ENCODE results near the gene ARID5B.

ARID5B gene

GRCh38 chr10:62092301-62093030 lies 191.0 kb downstream of the ARID5B start:
- DNase-seq: no peak
- CTCF ChIA-PET: no interaction called here
- Histone ChIP-seq H3K4me3 (ENCODE audit: control insufficient read depth in 1 of 7, extremely low read depth in 1 of 7, insufficient read depth in 4 of 7, low read depth in 2 of 7, low read length in 6 of 7) (no peak overlapping the region), H3K27ac (ENCODE audit: insufficient read depth in 1 of 2, low read depth in 1 of 2, low read length in 2 of 2, poor library complexity in 1 of 2, severe bottlenecking in 2 of 2) (no peak overlapping the region), H3K27me3 (replicated peaks in 2 of 5; ENCODE audit: control insufficient read depth in 4 of 5, insufficient read depth in 5 of 5, low read length in 4 of 5) (no peaks in the 10 kb centered on the region), H3K9me3 (ENCODE audit: control extremely low read depth in 1 of 5, control insufficient read depth in 4 of 5, insufficient read depth in 2 of 5, low read depth in 1 of 5, low read length in 4 of 5) (no peaks in the 10 kb centered on the region), H3K4me1 (ENCODE audit: control extremely low read depth in 1 of 4, control insufficient read depth in 4 of 4, insufficient read depth in 4 of 4, low read length in 3 of 4) (no peaks in the 10 kb centered on the region), H3K36me3 (ENCODE audit: control insufficient read depth in 4 of 4, insufficient read depth in 4 of 4, low read length in 3 of 4) (peaks cover 5 to 45% (median 29%) of the 10 kb centered on the region in 4 experiments)
- POLR2A ChIA-PET: no interaction called here
- 97% methylated on average over 17 of the region's 22 CpGs for WGBS (ENCODE audit: insufficient coverage)

GRCh38 chr10:62093863-62094291 lies 192.4 kb downstream of the ARID5B start:
- WGBS (ENCODE audit: insufficient coverage): 100% methylated on average over 2 of the region's 4 CpGs
- H3K9me3 ChIP-seq (ENCODE audit: control extremely low read depth in 1 of 5, control insufficient read depth in 4 of 5, insufficient read depth in 2 of 5, low read depth in 1 of 5, low read length in 4 of 5): no peaks in the 10 kb centered on the region
- no peak overlapping the region for H3K4me3 ChIP-seq (ENCODE audit: control insufficient read depth in 1 of 7, extremely low read depth in 1 of 7, insufficient read depth in 4 of 7, low read depth in 2 of 7, low read length in 6 of 7)
- no peak for DNase-seq
- CTCF ChIA-PET: interaction anchor here (1.3 kb wide), 1 partner anchor 10 kb away, joined by 3 read pairs; no protein-coding TSS in a partner anchor
- no peaks in the 10 kb centered on the region for H3K4me1 ChIP-seq (ENCODE audit: control extremely low read depth in 1 of 4, control insufficient read depth in 4 of 4, insufficient read depth in 4 of 4, low read length in 3 of 4)
- H3K27ac ChIP-seq (ENCODE audit: insufficient read depth in 1 of 2, low read depth in 1 of 2, low read length in 2 of 2, poor library complexity in 1 of 2, severe bottlenecking in 2 of 2): no peak overlapping the region
- H3K36me3 ChIP-seq (ENCODE audit: control insufficient read depth in 4 of 4, insufficient read depth in 4 of 4, low read length in 3 of 4): peaks cover 5 to 39% (median 26%) of the 10 kb centered on the region in 4 experiments
- POLR2A ChIA-PET: no interaction called here
- H3K27me3 ChIP-seq (replicated peaks in 2 of 5; ENCODE audit: control insufficient read depth in 4 of 5, insufficient read depth in 5 of 5, low read length in 4 of 5): no peaks in the 10 kb centered on the region

- H3K36me3 ChIP-seq (ENCODE audit: control insufficient read depth in 4 of 4, insufficient read depth in 4 of 4, low read length in 3 of 4): peaks cover 5 to 32% (median 21%) of the 10 kb centered on the region in 4 experiments
- ChIA-PET POLR2A (no interaction called here), CTCF (no interaction called here)
- H3K27me3 ChIP-seq (replicated peaks in 2 of 5; ENCODE audit: control insufficient read depth in 4 of 5, insufficient read depth in 5 of 5, low read length in 4 of 5): no peaks in the 10 kb centered on the region
- no peak overlapping the region for H3K27ac ChIP-seq (ENCODE audit: insufficient read depth in 1 of 2, low read depth in 1 of 2, low read length in 2 of 2, poor library complexity in 1 of 2, severe bottlenecking in 2 of 2)
- no peak overlapping the region for H3K4me3 ChIP-seq (ENCODE audit: control insufficient read depth in 1 of 7, extremely low read depth in 1 of 7, insufficient read depth in 4 of 7, low read depth in 2 of 7, low read length in 6 of 7)
- no peaks in the 10 kb centered on the region for H3K9me3 ChIP-seq (ENCODE audit: control extremely low read depth in 1 of 5, control insufficient read depth in 4 of 5, insufficient read depth in 2 of 5, low read depth in 1 of 5, low read length in 4 of 5)
- no peak for DNase-seq
- WGBS (ENCODE audit: insufficient coverage): 90% methylated on average over 6 of the region's 12 CpGs
- no peaks in the 10 kb centered on the region for H3K4me1 ChIP-seq (ENCODE audit: control extremely low read depth in 1 of 4, control insufficient read depth in 4 of 4, insufficient read depth in 4 of 4, low read length in 3 of 4)
Measured at GRCh38 chr10:62095181-62096122, 194.0 kb downstream of the ARID5B start.

- Histone ChIP-seq H3K36me3 (ENCODE audit: control insufficient read depth in 4 of 4, insufficient read depth in 4 of 4, low read length in 3 of 4) (peaks cover 3 to 23% (median 16%) of the 10 kb centered on the region in 4 experiments), H3K27me3 (replicated peaks in 2 of 5; ENCODE audit: control insufficient read depth in 4 of 5, insufficient read depth in 5 of 5, low read length in 4 of 5) (no peaks in the 10 kb centered on the region), H3K4me1 (ENCODE audit: control extremely low read depth in 1 of 4, control insufficient read depth in 4 of 4, insufficient read depth in 4 of 4, low read length in 3 of 4) (no peaks in the 10 kb centered on the region), H3K4me3 (ENCODE audit: control insufficient read depth in 1 of 7, extremely low read depth in 1 of 7, insufficient read depth in 4 of 7, low read depth in 2 of 7, low read length in 6 of 7) (no peak overlapping the region), H3K27ac (ENCODE audit: insufficient read depth in 1 of 2, low read depth in 1 of 2, low read length in 2 of 2, poor library complexity in 1 of 2, severe bottlenecking in 2 of 2) (no peak overlapping the region), H3K9me3 (ENCODE audit: control extremely low read depth in 1 of 5, control insufficient read depth in 4 of 5, insufficient read depth in 2 of 5, low read depth in 1 of 5, low read length in 4 of 5) (no peaks in the 10 kb centered on the region)
- WGBS (ENCODE audit: insufficient coverage): 100% methylated on average over 1 of the region's 4 CpGs
- ChIA-PET CTCF (no interaction called here), POLR2A (no interaction called here)
- DNase-seq: no peak
Measured at GRCh38 chr10:62096256-62096933, 194.9 kb downstream of the ARID5B start.

- Histone ChIP-seq H3K36me3 (ENCODE audit: control insufficient read depth in 4 of 4, insufficient read depth in 4 of 4, low read length in 3 of 4) (peaks cover 0 to 2% (median 0%) of the 10 kb centered on the region in 4 experiments), H3K9me3 (ENCODE audit: control extremely low read depth in 1 of 5, control insufficient read depth in 4 of 5, insufficient read depth in 2 of 5, low read depth in 1 of 5, low read length in 4 of 5) (no peaks in the 10 kb centered on the region), H3K27ac (ENCODE audit: insufficient read depth in 1 of 2, low read depth in 1 of 2, low read length in 2 of 2, poor library complexity in 1 of 2, severe bottlenecking in 2 of 2) (no peak overlapping the region), H3K4me1 (ENCODE audit: control extremely low read depth in 1 of 4, control insufficient read depth in 4 of 4, insufficient read depth in 4 of 4, low read length in 3 of 4) (no peaks in the 10 kb centered on the region), H3K4me3 (ENCODE audit: control insufficient read depth in 1 of 7, extremely low read depth in 1 of 7, insufficient read depth in 4 of 7, low read depth in 2 of 7, low read length in 6 of 7) (no peak overlapping the region), H3K27me3 (replicated peaks in 2 of 5; ENCODE audit: control insufficient read depth in 4 of 5, insufficient read depth in 5 of 5, low read length in 4 of 5) (no peaks in the 10 kb centered on the region)
- CTCF ChIA-PET: interaction anchor here (1.2 kb wide), 1 partner anchor 52 kb away, joined by 3 read pairs; no protein-coding TSS in a partner anchor
- no peak for DNase-seq
- POLR2A ChIA-PET: no interaction called here
- WGBS (ENCODE audit: insufficient coverage): 87% methylated on average over 14 of the region's 14 CpGs
Measured at GRCh38 chr10:62098278-62099121, 197.0 kb downstream of the ARID5B start.

GRCh38 chr10:62099299-62099698 lies 197.8 kb downstream of the ARID5B start:
- H3K4me3 ChIP-seq (ENCODE audit: control insufficient read depth in 1 of 7, extremely low read depth in 1 of 7, insufficient read depth in 4 of 7, low read depth in 2 of 7, low read length in 6 of 7): no peak overlapping the region
- no peaks in the 10 kb centered on the region for H3K9me3 ChIP-seq (ENCODE audit: control extremely low read depth in 1 of 5, control insufficient read depth in 4 of 5, insufficient read depth in 2 of 5, low read depth in 1 of 5, low read length in 4 of 5)
- CTCF ChIA-PET: interaction anchor here (1.2 kb wide), 1 partner anchor 53 kb away, joined by 3 read pairs; no protein-coding TSS in a partner anchor
- 93% methylated on average over 2 of the region's 3 CpGs for WGBS (ENCODE audit: insufficient coverage)
- no peak overlapping the region for H3K27ac ChIP-seq (ENCODE audit: insufficient read depth in 1 of 2, low read depth in 1 of 2, low read length in 2 of 2, poor library complexity in 1 of 2, severe bottlenecking in 2 of 2)
- H3K27me3 ChIP-seq (replicated peaks in 2 of 5; ENCODE audit: control insufficient read depth in 4 of 5, insufficient read depth in 5 of 5, low read length in 4 of 5): no peaks in the 10 kb centered on the region
- POLR2A ChIA-PET: no interaction called here
- no peak for DNase-seq
- peaks cover 0 to 1% (median 0%) of the 10 kb centered on the region in 4 experiments for H3K36me3 ChIP-seq (ENCODE audit: control insufficient read depth in 4 of 4, insufficient read depth in 4 of 4, low read length in 3 of 4)
- no peaks in the 10 kb centered on the region for H3K4me1 ChIP-seq (ENCODE audit: control extremely low read depth in 1 of 4, control insufficient read depth in 4 of 4, insufficient read depth in 4 of 4, low read length in 3 of 4)
